Measurements from ENCODE around the gene UGT2A2. TPM values are rescaled to one million over a fixed set of nuclear protein-coding genes. Genes with fewer than 3 reads are reported as not detected.

UGT2A2 gene
- polyA plus RNA-seq, 1 of the 3 experiments (the other 2 are of a cell fraction) = not detected

DNA sequence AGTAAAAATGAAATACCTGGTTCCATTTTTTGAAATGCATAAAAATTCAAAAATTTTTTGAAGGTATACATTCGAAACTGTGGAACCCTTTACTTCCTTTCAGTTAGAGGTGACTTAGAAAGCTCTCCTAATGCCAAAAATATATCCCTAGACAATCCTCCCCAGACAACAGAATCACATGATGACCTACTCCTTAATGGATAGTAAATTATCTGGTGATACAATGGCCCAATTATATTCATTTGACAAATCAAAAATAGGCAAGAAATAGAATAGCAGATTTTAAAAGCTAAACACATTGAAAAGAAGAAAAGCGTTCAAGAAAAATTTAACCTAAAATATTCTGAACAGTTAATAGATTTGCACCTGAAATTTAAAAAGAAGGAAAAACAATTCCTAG is 3.5 kb upstream of the UGT2A2 start:
- WGBS (ENCODE audit: low lambda C conversion rate) = 39% methylated on average over 2 of the region's 2 CpGs
- Histone ChIP-seq H3K36me3 (replicated peaks in 1 of 2; ENCODE audit: control insufficient read depth in 1 of 2, insufficient read depth in 2 of 2, low read length in 1 of 2) (no peaks in the 10 kb centered on the region), H3F3A (replicated peaks; ENCODE audit: insufficient read depth) (no peaks in the 10 kb centered on the region), H4K20me1 (ENCODE audit: insufficient read depth) (no peaks in the 10 kb centered on the region), H3K4me3 (ENCODE audit: low read depth in 2 of 2, low read length in 1 of 2) (no peak overlapping the region), H3K27ac (ENCODE audit: low read depth in 2 of 2, low read length in 1 of 2) (no peak overlapping the region), H3K9me3 (no peaks in the 10 kb centered on the region), H2AFZ (ENCODE audit: low read depth) (no peak overlapping the region), H3K79me2 (ENCODE audit: insufficient read depth) (no peaks in the 10 kb centered on the region), H3K9me2 (no peaks in the 10 kb centered on the region), H3K4me2 (no peak overlapping the region), H3K9ac (no peak overlapping the region), H3K27me3 (ENCODE audit: insufficient read depth) (no peaks in the 10 kb centered on the region), H3K4me1 (ENCODE audit: control insufficient read depth in 1 of 2, insufficient read depth in 2 of 2, low read depth in 1 of 2, low read length in 1 of 2) (no peaks in the 10 kb centered on the region)
- TF ChIP-seq TAF1 (IDR thresholded peaks at IDR 0.05; ENCODE audit: borderline replicate concordance, low read depth, low read length) (no peak), RAD21 (IDR thresholded peaks at IDR 0.05; ENCODE audit: low read length) (no peak), NRF1 (IDR thresholded peaks at IDR 0.05; ENCODE audit: low read depth, low read length) (no peak), MEF2A (IDR thresholded peaks at IDR 0.05; ENCODE audit: borderline replicate concordance, low read depth) (no peak), FOSL2 (IDR thresholded peaks at IDR 0.05; ENCODE audit: borderline replicate concordance, low read depth) (no peak), FOXM1 (IDR thresholded peaks at IDR 0.05; ENCODE audit: low read depth) (no peak), ELF1 (IDR thresholded peaks at IDR 0.05) (no peak)
- TF ChIP-seq, protein P1, sequence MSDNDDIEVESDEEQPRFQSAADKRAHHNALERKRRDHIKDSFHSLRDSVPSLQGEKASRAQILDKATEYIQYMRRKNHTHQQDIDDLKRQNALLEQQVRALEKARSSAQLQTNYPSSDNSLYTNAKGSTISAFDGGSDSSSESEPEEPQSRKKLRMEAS (IDR thresholded peaks at IDR 0.05; ENCODE audit: low read depth) = no peak
- TF ChIP-seq, protein P2, sequence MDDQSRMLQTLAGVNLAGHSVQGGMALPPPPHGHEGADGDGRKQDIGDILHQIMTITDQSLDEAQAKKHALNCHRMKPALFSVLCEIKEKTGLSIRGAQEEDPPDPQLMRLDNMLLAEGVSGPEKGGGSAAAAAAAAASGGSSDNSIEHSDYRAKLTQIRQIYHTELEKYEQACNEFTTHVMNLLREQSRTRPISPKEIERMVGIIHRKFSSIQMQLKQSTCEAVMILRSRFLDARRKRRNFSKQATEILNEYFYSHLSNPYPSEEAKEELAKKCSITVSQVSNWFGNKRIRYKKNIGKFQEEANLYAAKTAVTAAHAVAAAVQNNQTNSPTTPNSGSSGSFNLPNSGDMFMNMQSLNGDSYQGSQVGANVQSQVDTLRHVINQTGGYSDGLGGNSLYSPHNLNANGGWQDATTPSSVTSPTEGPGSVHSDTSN (IDR thresholded peaks at IDR 0.05) = no peak
- TF ChIP-seq, protein P3, sequence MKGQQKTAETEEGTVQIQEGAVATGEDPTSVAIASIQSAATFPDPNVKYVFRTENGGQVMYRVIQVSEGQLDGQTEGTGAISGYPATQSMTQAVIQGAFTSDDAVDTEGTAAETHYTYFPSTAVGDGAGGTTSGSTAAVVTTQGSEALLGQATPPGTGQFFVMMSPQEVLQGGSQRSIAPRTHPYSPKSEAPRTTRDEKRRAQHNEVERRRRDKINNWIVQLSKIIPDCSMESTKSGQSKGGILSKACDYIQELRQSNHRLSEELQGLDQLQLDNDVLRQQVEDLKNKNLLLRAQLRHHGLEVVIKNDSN (IDR thresholded peaks at IDR 0.05; ENCODE audit: borderline replicate concordance, low read depth) = no peak
- CTCF ChIA-PET = no interaction called here
- DNase-seq = no peak
- POLR2A ChIA-PET = no interaction called here

DNA sequence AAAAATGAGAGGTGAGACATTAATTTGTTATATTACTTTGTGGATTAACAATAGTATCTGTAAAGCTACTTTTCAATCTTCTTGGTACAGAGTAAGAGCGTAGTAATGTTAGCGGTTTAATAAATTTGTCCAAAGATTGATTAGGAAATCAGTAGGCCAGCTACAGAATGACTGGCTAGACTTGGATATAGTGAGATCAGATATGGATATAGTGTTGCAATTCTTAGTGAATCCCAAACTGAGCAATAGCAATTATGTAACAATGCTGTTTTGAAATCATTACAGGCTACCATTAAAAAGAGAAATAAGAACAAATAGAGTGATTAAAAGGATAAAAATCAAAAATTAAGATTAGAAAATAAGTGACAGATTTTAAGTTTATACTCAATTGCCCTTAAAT is 847 bp upstream of the UGT2A2 start:
- Histone ChIP-seq H3K27ac (ENCODE audit: low read depth in 2 of 2, low read length in 1 of 2) (no peak overlapping the region), H3K4me2 (no peak overlapping the region), H3F3A (replicated peaks; ENCODE audit: insufficient read depth) (no peaks in the 10 kb centered on the region), H3K9ac (no peak overlapping the region), H4K20me1 (ENCODE audit: insufficient read depth) (no peaks in the 10 kb centered on the region), H3K4me1 (ENCODE audit: control insufficient read depth in 1 of 2, insufficient read depth in 2 of 2, low read depth in 1 of 2, low read length in 1 of 2) (no peaks in the 10 kb centered on the region), H3K27me3 (ENCODE audit: insufficient read depth) (no peaks in the 10 kb centered on the region), H3K79me2 (ENCODE audit: insufficient read depth) (no peaks in the 10 kb centered on the region), H3K9me2 (no peaks in the 10 kb centered on the region), H2AFZ (ENCODE audit: low read depth) (no peak overlapping the region), H3K4me3 (ENCODE audit: low read depth in 2 of 2, low read length in 1 of 2) (no peak overlapping the region), H3K9me3 (no peaks in the 10 kb centered on the region), H3K36me3 (replicated peaks in 1 of 2; ENCODE audit: control insufficient read depth in 1 of 2, insufficient read depth in 2 of 2, low read length in 1 of 2) (no peaks in the 10 kb centered on the region)
- 34% methylated on average over 2 of the region's 2 CpGs for WGBS (ENCODE audit: low lambda C conversion rate)
- DNase-seq = no peak
- TF ChIP-seq YY1 (IDR thresholded peaks at IDR 0.05; ENCODE audit: low read depth) (no peak), TEAD4 (IDR thresholded peaks at IDR 0.05; ENCODE audit: borderline replicate concordance, insufficient read depth) (no peak), MEF2A (IDR thresholded peaks at IDR 0.05; ENCODE audit: borderline replicate concordance, low read depth) (no peak), TAF1 (IDR thresholded peaks at IDR 0.05; ENCODE audit: borderline replicate concordance, low read depth, low read length) (no peak), EP300 (IDR thresholded peaks at IDR 0.05; ENCODE audit: borderline replicate concordance in 1 of 2, low read depth in 1 of 2, low read length in 1 of 2) (no peak), FOXM1 (IDR thresholded peaks at IDR 0.05; ENCODE audit: low read depth) (no peak), JUND (IDR thresholded peaks at IDR 0.05) (no peak), TCF12 (IDR thresholded peaks at IDR 0.05) (no peak), EZH2phosphoT487 (IDR thresholded peaks at IDR 0.05; ENCODE audit: borderline replicate concordance, low read depth) (no peak)
- TF ChIP-seq, protein P4, sequence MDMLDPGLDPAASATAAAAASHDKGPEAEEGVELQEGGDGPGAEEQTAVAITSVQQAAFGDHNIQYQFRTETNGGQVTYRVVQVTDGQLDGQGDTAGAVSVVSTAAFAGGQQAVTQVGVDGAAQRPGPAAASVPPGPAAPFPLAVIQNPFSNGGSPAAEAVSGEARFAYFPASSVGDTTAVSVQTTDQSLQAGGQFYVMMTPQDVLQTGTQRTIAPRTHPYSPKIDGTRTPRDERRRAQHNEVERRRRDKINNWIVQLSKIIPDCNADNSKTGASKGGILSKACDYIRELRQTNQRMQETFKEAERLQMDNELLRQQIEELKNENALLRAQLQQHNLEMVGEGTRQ (IDR thresholded peaks at IDR 0.05; ENCODE audit: borderline replicate concordance, low read depth, low read length) = no peak
- TF ChIP-seq, protein P3 (IDR thresholded peaks at IDR 0.05; ENCODE audit: borderline replicate concordance, low read depth) = no peak
- TF ChIP-seq, protein P1 (IDR thresholded peaks at IDR 0.05; ENCODE audit: low read depth) = no peak
- POLR2A ChIA-PET = no interaction called here
- CTCF ChIA-PET = no interaction called here
